ENCODE measurements around the gene FBXO31.
"Not testable (repeated sequence)": the region's sequence is repeated elsewhere in the genome, so short reads cannot be mapped to it uniquely, and the experiment has no call there.

The FBXO31 gene

GRCh38 chr16:87391324-87391949 is 7.9 kb upstream of the FBXO31 start:
- no peak for DNase-seq (ENCODE audit: low read depth)
- peak overlapping the region; percentile 59 for H3K4me3 ChIP-seq (ENCODE audit: low read length)
- no peak for TF ChIP-seq CTCF (IDR thresholded peaks at IDR 0.05; ENCODE audit: insufficient read depth, low read depth, low read length, missing control alignments)

GRCh38 chr16:87390641-87391323 is 7.2 kb upstream of the FBXO31 start:
- no peak overlapping the region for H3K4me3 ChIP-seq (ENCODE audit: low read length)
- DNase-seq (ENCODE audit: low read depth), result no peak
- no peak for TF ChIP-seq CTCF (IDR thresholded peaks at IDR 0.05; ENCODE audit: insufficient read depth, low read depth, low read length, missing control alignments)

GRCh38 chr16:87389914-87390313 is 6.3 kb upstream of the FBXO31 start:
- DNase-seq (ENCODE audit: low read depth); H3K4me3 ChIP-seq (ENCODE audit: low read length): not testable (repeated sequence)

- TF ChIP-seq CTCF (IDR thresholded peaks at IDR 0.05; ENCODE audit: insufficient read depth, low read depth, low read length, missing control alignments), result no peak
- DNase-seq (ENCODE audit: low read depth), result no peak
- H3K4me3 ChIP-seq (ENCODE audit: low read length), result no peak overlapping the region
Observed at GRCh38 chr16:87389245-87389644, 5.7 kb upstream of the FBXO31 start.

- no peak for DNase-seq (ENCODE audit: low read depth)
- no peak overlapping the region for H3K4me3 ChIP-seq (ENCODE audit: low read length)
- TF ChIP-seq CTCF (IDR thresholded peaks at IDR 0.05; ENCODE audit: insufficient read depth, low read depth, low read length, missing control alignments), result no peak
Observed at GRCh38 chr16:87388818-87389134, 5.2 kb upstream of the FBXO31 start.

- no peak for TF ChIP-seq CTCF (IDR thresholded peaks at IDR 0.05; ENCODE audit: insufficient read depth, low read depth, low read length, missing control alignments)
- H3K4me3 ChIP-seq (ENCODE audit: low read length), result peak overlapping the region; percentile 33
- peak; percentile 99 for DNase-seq (ENCODE audit: low read depth)
Observed at GRCh38 chr16:87387942-87388817, 4.6 kb upstream of the FBXO31 start.

GRCh38 chr16:87384875-87385167 is 1.2 kb upstream of the FBXO31 start:
- DNase-seq (ENCODE audit: low read depth), result not testable (repeated sequence)
- peak overlapping the region; percentile 65 for H3K4me3 ChIP-seq (ENCODE audit: low read length)
